ENCODE data around the gene ZSWIM7. TPM values are rescaled to one million over a fixed set of nuclear protein-coding genes. Genes with fewer than 3 reads are reported as not detected.

Gene ZSWIM7, protein sequence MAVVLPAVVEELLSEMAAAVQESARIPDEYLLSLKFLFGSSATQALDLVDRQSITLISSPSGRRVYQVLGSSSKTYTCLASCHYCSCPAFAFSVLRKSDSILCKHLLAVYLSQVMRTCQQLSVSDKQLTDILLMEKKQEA
- 40.7 to 44.4 TPM (median 42.2 TPM) in 5 replicates for total RNA-seq (2022; extraction: Qiagen RNA extraction)

DNA sequence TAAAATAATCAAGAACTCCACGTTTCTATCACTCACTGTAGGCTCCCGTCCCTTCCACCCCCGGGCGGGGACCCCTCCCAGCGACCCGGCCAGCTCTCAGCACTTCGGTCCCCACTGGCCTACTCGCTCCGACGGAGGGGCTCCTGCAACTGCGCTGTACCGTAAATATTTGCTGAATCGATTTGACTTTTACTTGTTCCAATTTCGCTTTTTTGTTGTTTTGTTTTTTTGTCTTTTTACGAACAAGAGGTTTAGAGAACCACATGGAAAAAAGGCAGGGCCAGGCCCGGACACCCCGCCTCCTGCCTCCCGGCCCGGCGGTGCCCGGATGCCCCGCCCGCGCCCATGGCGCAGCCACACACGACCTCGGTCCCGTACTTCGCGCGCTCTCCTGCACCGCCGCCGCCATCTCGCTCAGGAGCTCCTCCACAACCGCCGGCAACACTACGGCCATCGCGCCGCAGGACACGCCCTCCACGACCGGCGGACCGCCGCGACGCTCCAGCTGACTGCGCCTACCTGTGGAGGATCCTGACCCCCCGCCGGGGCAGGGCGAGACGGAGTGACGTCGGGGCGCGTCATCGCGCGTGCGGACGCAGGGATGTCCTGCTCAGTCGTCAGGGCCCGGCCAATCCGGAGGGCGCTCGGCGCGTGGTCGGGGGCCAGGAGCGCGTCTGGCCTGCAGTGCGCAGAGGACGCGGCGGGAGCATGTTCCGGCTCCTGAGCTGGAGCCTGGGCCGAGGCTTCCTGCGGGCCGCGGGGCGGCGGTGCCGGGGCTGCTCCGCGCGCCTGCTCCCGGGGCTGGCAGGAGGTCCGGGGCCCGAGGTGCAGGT is at the start of gene ZSWIM7, which contains the start of gene TTC19:
Gene ZSWIM7, minus strand, starts transcription at position 564 of the 833 bp plus-strand sequence. Its CDS starts 110 bp downstream, at position 454.
Gene TTC19, plus strand, starts transcription at position 684 of the 833 bp plus-strand sequence. Its CDS starts 25 bp downstream, at position 709.

DNA sequence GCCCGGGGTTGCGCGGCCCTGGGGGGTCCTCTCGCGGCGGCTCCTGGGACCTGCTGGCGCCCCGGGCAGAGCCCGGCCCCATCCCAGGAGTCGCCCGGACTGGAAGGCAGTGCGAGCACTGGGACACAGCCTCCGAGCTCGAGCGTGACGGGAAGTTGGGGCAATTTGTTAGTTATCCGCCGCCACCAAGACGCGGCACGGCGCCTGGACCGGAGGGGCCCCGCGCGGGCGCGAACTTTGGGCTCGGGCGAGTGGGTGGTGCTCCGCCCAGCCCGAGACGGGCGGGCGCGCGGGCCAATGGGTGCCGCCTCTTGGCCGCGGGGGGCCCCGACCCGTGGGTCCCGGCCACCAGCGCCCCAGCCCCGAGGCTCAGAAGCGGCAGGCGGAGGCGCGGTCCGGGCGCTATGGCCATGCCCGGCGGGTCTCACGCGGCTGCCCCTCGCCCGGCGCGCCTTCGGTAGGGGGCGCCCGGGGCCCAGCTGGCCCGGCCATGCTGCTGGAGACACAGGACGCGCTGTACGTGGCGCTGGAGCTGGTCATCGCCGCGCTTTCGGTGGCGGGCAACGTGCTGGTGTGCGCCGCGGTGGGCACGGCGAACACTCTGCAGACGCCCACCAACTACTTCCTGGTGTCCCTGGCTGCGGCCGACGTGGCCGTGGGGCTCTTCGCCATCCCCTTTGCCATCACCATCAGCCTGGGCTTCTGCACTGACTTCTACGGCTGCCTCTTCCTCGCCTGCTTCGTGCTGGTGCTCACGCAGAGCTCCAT is 54.6 kb downstream of the ZSWIM7 start, which contains the start of gene ADORA2B:
Gene ADORA2B, plus strand, starts transcription at position 372 of the 768 bp plus-strand sequence. Its CDS starts 119 bp downstream, at position 491.

Other genes starting within 250 kb of the ZSWIM7 start
- 11.7 to 16.6 TPM (median 14.5 TPM) in 5 replicates for gene ADORA2B, start 54.6 kb downstream of the ZSWIM7 start, total RNA-seq (2022; extraction: Qiagen RNA extraction)
- 45.8 to 52.5 TPM (median 47.9 TPM) in 5 replicates for gene TTC19, start 120 bp upstream of the ZSWIM7 start, total RNA-seq (2022; extraction: Qiagen RNA extraction)
- gene NCOR1, start 215.8 kb upstream of the ZSWIM7 start, total RNA-seq (2022; extraction: Qiagen RNA extraction): 75.8 to 93.6 TPM (median 83.5 TPM) in 5 replicates
- 12.9 to 22.3 TPM (median 14.4 TPM) in 5 replicates for gene PIGL, start 217.5 kb upstream of the ZSWIM7 start, total RNA-seq (2022; extraction: Qiagen RNA extraction)